Hepatocyte (in vitro differentiated cells): ENCODE data around the gene GNAZ. TPM values are rescaled to one million over a fixed set of nuclear protein-coding genes. Genes with fewer than 3 reads are reported as not detected.

Source experiments
- DNase-seq: peaks from one replicate; pipeline ENCODE4 v3.0.0-alpha.2; 2016; ENCODE audit warnings: low spot score
- H2AFZ ChIP-seq: fragments of 200-600 bp; sonication (generic); 2 replicates; pipeline ENCODE4 v1.6.0; 2016; ENCODE audit warnings: antibody characterized with exemption, mild to moderate bottlenecking
- H3K27ac ChIP-seq: fragments of 200-600 bp; sonication (generic); 2 replicates; pipeline ENCODE4 v1.5.1; 2016; ENCODE audit warnings: mild to moderate bottlenecking
- H3K27me3 ChIP-seq: fragments of 200-600 bp; sonication (generic); 2 replicates; pipeline ENCODE4 v1.6.1; 2016
- H3K36me3 ChIP-seq: fragments of 200-600 bp; sonication (generic); replicated peaks from 2 replicates; pipeline ENCODE4 v1.5.1; 2016; ENCODE audit warnings: low read depth; ENCODE audit not compliant: insufficient read depth
- H3K4me1 ChIP-seq: fragments of 200-600 bp; sonication (generic); 2 replicates; pipeline ENCODE4 v1.5.1; 2016; ENCODE audit warnings: mild to moderate bottlenecking, moderate library complexity; ENCODE audit not compliant: insufficient read depth
- H3K4me2 ChIP-seq: fragments of 200-600 bp; sonication (generic); 2 replicates; pipeline ENCODE4 v1.6.0; 2016
- H3K4me3 ChIP-seq: fragments of 200-600 bp; sonication (generic); 2 replicates; pipeline ENCODE4 v1.5.1; 2016; ENCODE audit warnings: mild to moderate bottlenecking
- H3K79me2 ChIP-seq: fragments of 200-600 bp; sonication (generic); 2 replicates; pipeline ENCODE4 v1.6.0; 2017; ENCODE audit warnings: mild to moderate bottlenecking
- H3K9me2 ChIP-seq: fragments of 200-600 bp; sonication (generic); replicated peaks from 2 replicates; pipeline ENCODE4 v1.6.0; 2017; ENCODE audit warnings: mild to moderate bottlenecking; ENCODE audit not compliant: insufficient read depth
- H3K9me3 ChIP-seq: fragments of 200-600 bp; sonication (generic); 2 replicates; pipeline ENCODE4 v1.5.1; 2016; ENCODE audit warnings: low read depth, mild to moderate bottlenecking
- H4K20me1 ChIP-seq: fragments of 200-600 bp; sonication (generic); 2 replicates; pipeline ENCODE4 v1.6.0; 2016; ENCODE audit warnings: mild to moderate bottlenecking; ENCODE audit not compliant: insufficient read depth, poor library complexity, severe bottlenecking
- CTCF ChIP-seq: fragments of 200-600 bp; sonication (generic); IDR thresholded peaks from 2 replicates; pipeline ENCODE4 v1.5.1; 2016; ENCODE audit warnings: antibody characterized with exemption, mild to moderate bottlenecking; ENCODE audit not compliant: poor library complexity
- EZH2 ChIP-seq: fragments of 200-600 bp; sonication (generic); IDR thresholded peaks from 2 replicates; pipeline ENCODE4 v1.6.1; 2016; ENCODE audit warnings: antibody characterized with exemption, mild to moderate bottlenecking, borderline replicate concordance
- EZH2phosphoT487 ChIP-seq: fragments of 200-600 bp; sonication (generic); IDR thresholded peaks from one replicate; pipeline ENCODE4 v1.6.1; 2018; ENCODE audit warnings: antibody characterized with exemption, mild to moderate bottlenecking, low read depth, moderate library complexity; ENCODE audit not compliant: unreplicated experiment, severe bottlenecking
- WGBS: methylation state at CpG from one replicate; pipeline ENCODE4 v1.1.6; 2016; ENCODE audit warnings: low lambda C conversion rate; ENCODE audit errors: missing lambda C conversion rate; 5-methylcytosine and 5-hydroxymethylcytosine counted together
- polyA plus RNA-seq: library from polyadenylated mRNA; unstranded; fragments of >200 nt; fragmentation: Nextera tagmentation; extraction: Ambion mirVana; gene quantifications from 2 replicates; pipeline ENCODE4 v1.2.1, GENCODE V29; 2016
- total RNA-seq: library from RNA; depleted of rRNA; stranded (reverse); fragments of >200 nt; gene quantifications from 2 replicates; pipeline ENCODE4 v1.2.3, GENCODE V29; 2014

The GNAZ gene
- total and polyA plus RNA-seq, 2 experiments from 2014 or later: 3.4 to 4.1 TPM

DNA sequence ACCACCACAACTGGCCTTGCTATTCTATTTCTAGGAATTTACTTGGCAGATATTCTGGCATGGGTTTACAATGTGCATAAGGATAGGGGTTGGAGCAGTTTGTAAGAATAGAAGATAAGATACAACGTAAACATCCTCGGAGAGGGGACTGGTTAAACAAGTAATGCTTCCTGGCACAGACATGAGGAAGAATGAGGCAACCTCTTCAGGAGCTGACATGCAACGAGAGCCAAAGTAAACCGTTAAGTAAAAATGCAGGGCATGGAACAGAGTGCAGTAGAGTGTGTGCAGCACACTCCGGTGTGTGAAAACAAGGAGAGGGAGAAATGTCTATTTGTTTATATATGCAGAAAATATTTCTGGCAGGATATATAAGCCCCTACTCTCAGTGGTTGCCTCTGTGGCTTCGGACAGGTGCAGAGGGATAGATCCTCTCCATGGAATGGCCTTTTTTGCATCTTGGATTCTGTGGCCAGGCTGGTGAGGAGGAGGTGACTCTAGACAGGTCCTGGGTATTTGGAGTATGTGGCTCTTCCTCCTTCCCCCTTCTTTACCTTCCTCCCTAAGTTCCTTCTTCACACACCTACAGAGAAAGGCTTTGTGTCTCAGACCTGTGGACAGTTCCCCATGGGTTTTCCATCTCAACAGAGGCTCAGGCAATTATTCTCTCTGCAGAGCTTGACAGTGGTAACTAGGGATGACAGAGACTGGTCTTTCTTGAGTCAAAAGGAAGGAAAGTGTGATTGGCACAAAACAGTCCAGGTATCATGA lies 77.5 kb downstream of the GNAZ start:
- Histone ChIP-seq H3K9me2 (no peaks in the 10 kb centered on the region), H3K4me3 (no peak overlapping the region), H3K27me3 (no peaks in the 10 kb centered on the region), H4K20me1 (no peaks in the 10 kb centered on the region), H3K79me2 (no peaks in the 10 kb centered on the region), H3K4me1 (peaks cover 15% of the 10 kb centered on the region), H3K36me3 (no peaks in the 10 kb centered on the region), H3K4me2 (no peak overlapping the region), H3K9me3 (no peaks in the 10 kb centered on the region), H3K27ac (no peak overlapping the region), H2AFZ (no peak overlapping the region)
- TF ChIP-seq EZH2 (no peak), EZH2phosphoT487 (no peak), CTCF (no peak)
- peak; percentile 61 for DNase-seq
- WGBS: 29% methylated on average over 6 of the region's 6 CpGs

- no peak for TF ChIP-seq EZH2phosphoT487
- no peak for TF ChIP-seq EZH2
- TF ChIP-seq CTCF: no peak
- Histone ChIP-seq H3K27me3 (no peaks in the 10 kb centered on the region), H3K79me2 (no peaks in the 10 kb centered on the region), H3K36me3 (no peaks in the 10 kb centered on the region), H3K4me2 (no peak overlapping the region), H2AFZ (no peak overlapping the region), H3K9me2 (no peaks in the 10 kb centered on the region), H3K27ac (no peak overlapping the region), H3K4me3 (no peak overlapping the region), H3K9me3 (no peaks in the 10 kb centered on the region), H3K4me1 (peaks cover 14% of the 10 kb centered on the region), H4K20me1 (no peaks in the 10 kb centered on the region)
- WGBS: 92% methylated on average over 15 of the region's 15 CpGs
- DNase-seq: no peak
Observed at GRCh38 chr22:23149743-23150238, 79.5 kb downstream of the GNAZ start.

DNA sequence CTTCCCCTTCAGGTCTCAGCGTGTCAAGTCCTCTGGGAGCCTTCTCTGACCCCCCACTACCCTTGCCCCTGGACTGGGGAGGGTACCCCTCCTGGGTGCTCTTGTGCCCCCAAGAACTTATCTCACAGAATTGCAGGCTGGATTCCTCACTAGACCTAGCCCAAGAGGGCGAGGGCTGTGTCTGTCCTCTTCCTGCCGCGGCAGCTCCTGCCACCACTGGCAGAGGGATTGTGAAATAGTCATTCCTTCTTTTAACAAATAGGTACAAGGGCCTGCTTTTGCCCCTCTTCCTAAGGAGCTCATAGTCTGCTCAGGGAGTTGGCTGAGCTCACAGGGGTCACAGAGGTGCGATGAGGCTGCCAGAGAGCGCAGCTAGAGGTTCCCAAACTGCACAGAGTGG lies 80.4 kb downstream of the GNAZ start:
- no peaks in the 10 kb centered on the region for H4K20me1 ChIP-seq
- no peak overlapping the region for H3K4me3 ChIP-seq
- peaks cover 10% of the 10 kb centered on the region for H3K4me1 ChIP-seq
- 95% methylated on average over 5 of the region's 6 CpGs for WGBS
- no peaks in the 10 kb centered on the region for H3K27me3 ChIP-seq
- H3K9me3 ChIP-seq: no peaks in the 10 kb centered on the region
- H2AFZ ChIP-seq: no peak overlapping the region
- TF ChIP-seq EZH2phosphoT487 (no peak), EZH2 (no peak), CTCF (no peak)
- no peaks in the 10 kb centered on the region for H3K79me2 ChIP-seq
- H3K9me2 ChIP-seq: no peaks in the 10 kb centered on the region
- no peak for DNase-seq
- no peak overlapping the region for H3K27ac ChIP-seq
- no peak overlapping the region for H3K4me2 ChIP-seq
- H3K36me3 ChIP-seq: no peaks in the 10 kb centered on the region
